MG63 (cell line): ENCODE measurements around the gene PXDC1. TPM values are rescaled to one million over a fixed set of nuclear protein-coding genes. Genes with fewer than 3 reads are reported as not detected.
"Not testable (repeated sequence)": the region's sequence is repeated elsewhere in the genome, so short reads cannot be mapped to it uniquely, and the experiment has no call there.

Source experiments
- DNase-seq: peaks from one replicate; pipeline ENCODE4 v3.0.0-alpha.2; 2020
- H3K27me3 ChIP-seq: fragments of 250-450 bp; sonication (Bioruptor Pico); 2 replicates; pipeline ENCODE4 v1.5.1; 2020; ENCODE audit warnings: mild to moderate bottlenecking, moderate library complexity
- H3K36me3 ChIP-seq: fragments of 250-450 bp; sonication (Bioruptor Pico); 2 replicates; pipeline ENCODE4 v1.5.1; 2020; ENCODE audit warnings: mild to moderate bottlenecking, moderate library complexity
- H3K4me3 ChIP-seq: fragments of 250-450 bp; sonication (Bioruptor Pico); 2 replicates; pipeline ENCODE4 v1.5.1; 2020; ENCODE audit warnings: mild to moderate bottlenecking, moderate library complexity
- H3K9me3 ChIP-seq: fragments of 250-450 bp; sonication (Bioruptor Pico); 2 replicates; pipeline ENCODE4 v1.5.1; 2020; ENCODE audit warnings: mild to moderate bottlenecking, moderate library complexity
- total RNA-seq: library from RNA; depleted of rRNA; stranded (reverse); fragments of >200 nt; shearing (Covaris generic); gene quantifications from 2 replicates; pipeline ENCODE4 v1.2.3, GENCODE V29; 2014; ENCODE audit warnings: low replicate concordance

The PXDC1 gene
- total RNA-seq, 1 experiment from 2014 or later = 71.9 TPM

- H3K27me3 ChIP-seq = no peaks in the 10 kb centered on the region
- no peak overlapping the region for H3K4me3 ChIP-seq
- H3K36me3 ChIP-seq = peaks cover 62% of the 10 kb centered on the region
- no peaks in the 10 kb centered on the region for H3K9me3 ChIP-seq
- DNase-seq = no peak
Observed at GRCh38 chr6:3733321-3733925, 18.1 kb downstream of the PXDC1 start.

GRCh38 chr6:3732345-3733141 is 19.0 kb downstream of the PXDC1 start:
- H3K9me3 ChIP-seq = no peaks in the 10 kb centered on the region
- no peaks in the 10 kb centered on the region for H3K27me3 ChIP-seq
- no peak overlapping the region for H3K4me3 ChIP-seq
- peaks cover 59% of the 10 kb centered on the region for H3K36me3 ChIP-seq
- peak; percentile 50 for DNase-seq

DNA sequence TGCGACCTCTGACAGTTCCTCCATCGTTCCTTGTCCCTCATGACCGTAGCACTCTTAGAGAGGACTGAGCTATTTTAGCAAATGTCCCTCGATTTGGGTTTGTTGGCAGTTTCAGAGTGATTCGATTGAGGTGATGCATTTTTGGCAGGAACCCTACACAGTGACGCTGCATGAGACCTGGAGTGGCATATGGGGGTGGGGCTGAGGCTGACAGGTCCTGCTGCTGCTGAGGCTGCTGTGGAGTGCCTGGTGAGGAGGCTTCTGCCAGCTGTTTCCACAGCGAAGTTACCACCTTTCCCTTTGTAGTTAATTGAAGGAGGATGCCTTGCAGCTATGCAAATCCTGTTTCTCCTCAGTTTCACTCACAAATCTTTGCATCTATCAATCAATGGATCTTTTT is 19.8 kb downstream of the PXDC1 start:
- Histone ChIP-seq H3K36me3 (peaks cover 54% of the 10 kb centered on the region), H3K4me3 (no peak overlapping the region), H3K9me3 (no peaks in the 10 kb centered on the region), H3K27me3 (no peaks in the 10 kb centered on the region)
- DNase-seq = no peak

GRCh38 chr6:3729603-3730344 is 21.7 kb downstream of the PXDC1 start:
- no peaks in the 10 kb centered on the region for H3K27me3 ChIP-seq
- DNase-seq = no peak
- no peak overlapping the region for H3K4me3 ChIP-seq
- H3K9me3 ChIP-seq = no peaks in the 10 kb centered on the region
- H3K36me3 ChIP-seq = peaks cover 35% of the 10 kb centered on the region

DNA sequence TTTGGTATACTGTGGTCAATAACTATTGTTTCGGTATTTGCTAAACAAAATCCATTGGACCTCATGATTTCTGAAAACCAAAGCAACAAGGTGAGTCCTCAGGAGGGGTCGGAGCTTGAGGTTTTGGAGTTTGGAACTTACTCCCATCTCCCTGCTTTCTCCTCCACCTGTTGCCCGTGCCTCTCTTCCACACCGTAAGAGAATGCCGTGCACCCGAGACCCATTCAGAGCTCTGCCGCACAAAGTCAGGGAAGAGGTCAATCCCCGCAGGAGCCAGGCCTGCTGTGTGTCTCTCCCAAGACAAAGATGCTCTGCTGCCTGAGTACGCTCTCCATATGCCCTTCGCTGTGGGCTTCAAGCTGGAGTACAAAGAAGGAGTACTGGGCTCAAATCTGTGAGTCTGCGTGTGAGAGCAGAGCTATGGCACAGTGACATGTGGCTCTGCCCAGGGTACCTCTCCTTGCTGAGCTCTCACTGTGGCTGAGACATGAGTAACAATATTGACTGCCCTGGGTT is 23.9 kb downstream of the PXDC1 start:
- peaks cover 41% of the 10 kb centered on the region for H3K36me3 ChIP-seq

GRCh38 chr6:3727036-3727435 is 24.5 kb downstream of the PXDC1 start:
- H3K27me3 ChIP-seq = no peaks in the 10 kb centered on the region
- H3K9me3 ChIP-seq = no peaks in the 10 kb centered on the region
- no peak overlapping the region for H3K4me3 ChIP-seq
- DNase-seq = no peak
- H3K36me3 ChIP-seq = peaks cover 41% of the 10 kb centered on the region

More for the DNA sequence above, 23.9 kb downstream of the PXDC1 start:
- H3K9me3 ChIP-seq = no peaks in the 10 kb centered on the region
- H3K27me3 ChIP-seq = no peaks in the 10 kb centered on the region
- no peak overlapping the region for H3K4me3 ChIP-seq
- no peak for DNase-seq

DNA sequence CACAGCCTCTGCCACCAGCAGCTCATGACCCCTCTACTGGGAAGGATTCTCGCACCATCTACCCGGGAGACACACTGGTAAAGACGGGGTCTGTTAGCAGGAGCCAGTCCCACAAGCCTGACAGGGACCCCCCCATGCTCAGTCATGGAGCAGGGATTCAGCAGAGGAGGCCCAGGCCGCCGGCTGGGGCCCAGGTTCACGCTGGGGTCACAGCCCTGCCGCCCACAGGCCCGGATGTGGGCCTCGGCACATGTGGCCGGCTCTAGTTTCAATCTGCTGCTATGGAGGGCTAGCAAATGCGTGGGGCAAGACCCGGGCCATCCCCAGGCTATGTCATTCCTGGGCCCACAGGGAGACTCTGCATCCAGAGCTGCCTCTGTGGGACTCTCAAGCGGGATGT is 25.1 kb downstream of the PXDC1 start:
- no peak overlapping the region for H3K4me3 ChIP-seq
- DNase-seq = no peak

GRCh38 chr6:3725145-3726047 is 26.1 kb downstream of the PXDC1 start:
- no peak for DNase-seq
- H3K4me3 ChIP-seq = no peak overlapping the region
- no peaks in the 10 kb centered on the region for H3K9me3 ChIP-seq
- H3K36me3 ChIP-seq = peaks cover 30% of the 10 kb centered on the region
- H3K27me3 ChIP-seq = no peaks in the 10 kb centered on the region

More for the DNA sequence above, 25.1 kb downstream of the PXDC1 start:
- Histone ChIP-seq H3K27me3 (no peaks in the 10 kb centered on the region), H3K36me3 (peaks cover 36% of the 10 kb centered on the region), H3K9me3 (no peaks in the 10 kb centered on the region)

- Histone ChIP-seq H3K27me3 (no peaks in the 10 kb centered on the region), H3K36me3 (peaks cover 32% of the 10 kb centered on the region), H3K9me3 (no peaks in the 10 kb centered on the region), H3K4me3 (no peak overlapping the region)
- peak; percentile 9 for DNase-seq
Observed at GRCh38 chr6:3724451-3725144, 26.9 kb downstream of the PXDC1 start.

GRCh38 chr6:3723966-3724365 is 27.5 kb downstream of the PXDC1 start:
- Histone ChIP-seq H3K36me3 (peaks cover 30% of the 10 kb centered on the region), H3K27me3 (no peaks in the 10 kb centered on the region), H3K9me3 (no peaks in the 10 kb centered on the region), H3K4me3 (no peak overlapping the region)
- no peak for DNase-seq

DNA sequence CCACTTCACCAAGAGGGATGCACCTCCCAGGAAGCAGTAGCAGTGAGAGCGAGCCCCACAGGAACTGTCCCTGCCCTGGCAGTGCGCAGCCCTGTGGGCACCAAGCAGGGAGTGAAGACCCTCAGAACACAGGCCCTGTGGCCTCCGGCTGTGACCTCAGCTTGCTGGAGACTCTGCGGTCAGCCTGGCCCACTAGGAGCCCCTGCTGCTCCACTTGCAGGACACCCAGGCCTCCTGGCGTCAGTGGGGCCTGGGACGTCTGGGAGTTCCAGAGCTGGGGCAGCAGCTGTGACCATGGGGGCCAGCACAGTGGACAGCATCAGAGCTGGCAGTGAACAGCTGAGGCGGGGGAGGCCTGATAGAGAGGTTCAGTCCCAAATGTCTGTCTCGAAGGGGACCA is 28.3 kb downstream of the PXDC1 start:
- Histone ChIP-seq H3K36me3 (peaks cover 23% of the 10 kb centered on the region), H3K9me3 (no peaks in the 10 kb centered on the region), H3K27me3 (no peaks in the 10 kb centered on the region), H3K4me3 (no peak overlapping the region)
- no peak for DNase-seq

DNA sequence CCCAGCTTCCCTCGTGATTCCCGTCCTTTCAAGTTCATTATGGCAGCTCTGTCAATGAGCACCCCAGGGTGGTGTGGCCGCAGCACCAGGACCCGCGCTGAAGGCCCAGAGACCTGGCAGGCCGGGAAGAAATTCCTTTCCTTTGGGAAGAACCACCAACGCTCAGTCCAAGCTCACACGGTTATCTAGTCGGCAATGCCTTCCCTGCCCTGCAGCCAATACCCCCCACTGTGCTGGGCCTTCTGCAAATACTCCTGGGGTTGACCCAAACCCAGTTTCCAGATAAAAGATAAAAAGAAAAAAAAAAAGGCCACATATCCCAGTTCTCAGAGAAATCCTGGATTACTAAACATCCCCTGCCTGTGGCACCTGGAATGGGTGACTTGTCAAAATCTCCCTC is 28.7 kb downstream of the PXDC1 start:
- H3K27me3 ChIP-seq = no peaks in the 10 kb centered on the region
- no peaks in the 10 kb centered on the region for H3K9me3 ChIP-seq
- peaks cover 22% of the 10 kb centered on the region for H3K36me3 ChIP-seq
- no peak for DNase-seq
- no peak overlapping the region for H3K4me3 ChIP-seq

DNA sequence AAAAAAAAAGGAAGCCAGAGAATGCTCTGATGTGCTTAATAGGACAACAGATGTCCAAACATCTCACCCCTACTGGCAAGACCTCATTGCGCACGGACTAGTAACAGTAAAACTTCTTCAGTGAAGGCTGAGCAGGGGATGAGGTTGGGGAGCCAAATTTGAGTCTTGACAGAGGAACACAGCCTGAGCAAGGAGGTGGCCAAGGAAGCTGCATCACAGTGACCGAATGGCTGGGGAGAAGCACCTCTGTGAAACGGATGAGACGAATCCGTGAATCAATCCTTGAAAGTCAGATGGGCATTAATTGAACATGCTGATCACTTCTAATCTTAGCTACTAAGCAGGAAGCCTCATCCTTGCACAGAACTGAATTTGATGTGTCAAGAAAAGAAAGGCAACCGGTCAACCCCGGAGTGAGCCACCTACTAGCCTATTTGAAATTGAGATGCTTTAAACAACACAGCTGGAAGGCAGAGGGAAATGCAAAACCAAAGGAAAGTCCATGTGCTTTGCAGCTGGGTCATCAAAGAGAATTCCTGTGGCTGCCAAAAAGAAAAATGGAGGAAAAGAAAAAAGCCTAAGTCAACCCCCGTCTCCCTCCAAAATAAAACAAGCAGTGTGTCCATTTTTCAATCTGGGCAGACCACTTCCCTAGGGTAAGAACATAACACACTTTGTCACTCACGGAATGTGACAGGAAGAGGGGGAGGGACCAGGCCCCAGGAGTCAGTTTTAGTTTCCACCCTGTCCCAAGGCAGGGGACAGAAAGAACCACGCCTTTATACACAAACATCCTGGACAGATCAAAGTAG is 29.5 kb downstream of the PXDC1 start:
- no peak for DNase-seq
- peaks cover 16% of the 10 kb centered on the region for H3K36me3 ChIP-seq
- H3K4me3 ChIP-seq = no peak overlapping the region
- no peaks in the 10 kb centered on the region for H3K27me3 ChIP-seq
- H3K9me3 ChIP-seq = no peaks in the 10 kb centered on the region

- not testable (repeated sequence) for DNase-seq, H3K4me3 ChIP-seq, H3K9me3 ChIP-seq, H3K27me3 ChIP-seq
- H3K36me3 ChIP-seq = peaks cover 16% of the 10 kb centered on the region
Observed at GRCh38 chr6:3720770-3721169, 30.7 kb downstream of the PXDC1 start.
